Stimulated activated CD4-positive, alpha-beta T cell treated with anti-CD3 and anti-CD28 coated beads, TNF-alpha, amount 100 ng/mL, for 48 hours (primary cell): ENCODE data around the gene MYO9B.
A peak's percentile ranks its signal among the peaks of the same experiment; 100 is the strongest.
"Not testable (repeated sequence)": the region's sequence is repeated elsewhere in the genome, so short reads cannot be mapped to it uniquely, and the experiment has no call there.

ENCODE experiments used
- DNase-seq, 3 donors: peaks; one replicate each; pipeline ENCODE4 v3.0.0-alpha.2; 2020; ENCODE audit warnings: low read depth in 3 of 3

Gene MYO9B

DNA sequence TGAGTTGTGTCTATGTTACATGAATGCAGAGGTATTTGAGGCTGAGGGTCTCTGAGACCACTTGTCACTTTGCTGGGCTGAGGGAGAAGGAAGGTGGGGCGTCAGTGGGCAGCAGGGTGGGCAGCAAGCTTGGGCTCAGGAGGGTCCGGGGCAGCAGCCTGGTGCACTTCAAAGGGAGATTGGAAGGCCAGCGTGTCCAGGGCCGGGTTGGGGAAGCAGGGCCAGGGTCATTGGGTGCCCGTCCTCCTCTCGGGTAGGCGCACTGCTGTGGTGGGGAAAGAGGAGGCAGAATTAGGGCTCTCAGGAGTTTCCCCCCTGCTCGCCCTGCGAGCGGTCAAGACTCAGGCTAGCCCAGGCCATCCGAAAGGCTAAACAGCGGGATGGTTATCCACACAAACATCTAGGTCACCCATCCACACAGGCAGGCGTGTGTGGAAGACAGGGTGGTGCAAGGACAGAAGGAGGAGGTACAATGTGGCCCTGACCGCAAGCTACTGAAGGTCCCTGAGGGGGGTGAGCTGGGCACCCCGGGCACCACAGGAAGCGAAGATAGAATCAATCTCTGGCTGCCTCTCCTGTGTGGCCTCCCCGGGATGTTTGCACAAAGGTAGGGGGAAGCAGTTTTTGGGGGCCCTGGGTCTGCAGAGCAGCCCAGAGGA, 37.7 kb downstream of the MYO9B start:
- DNase-seq, result no peak

DNA sequence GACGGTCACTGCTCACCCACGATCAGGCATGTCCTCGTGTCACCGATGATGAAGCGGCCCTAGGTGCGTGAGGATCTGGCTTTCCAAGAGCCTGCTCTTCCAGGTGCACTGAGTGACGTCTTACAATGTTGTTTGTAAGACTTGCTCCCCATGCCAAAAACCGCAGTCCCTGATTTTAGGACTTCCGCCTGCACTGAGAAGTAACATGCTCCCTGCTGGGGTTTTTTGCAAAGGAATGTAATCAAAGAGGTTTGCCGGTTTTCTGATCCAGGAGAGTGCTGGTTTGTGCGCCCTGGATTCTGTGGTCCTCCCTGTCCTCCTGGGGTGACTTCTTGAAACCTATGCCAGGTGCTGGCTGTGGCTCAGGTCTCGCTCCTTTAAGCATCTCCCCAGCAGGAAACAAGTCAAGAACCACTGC, 38.8 kb downstream of the MYO9B start:
- DNase-seq, result no peak

DNA sequence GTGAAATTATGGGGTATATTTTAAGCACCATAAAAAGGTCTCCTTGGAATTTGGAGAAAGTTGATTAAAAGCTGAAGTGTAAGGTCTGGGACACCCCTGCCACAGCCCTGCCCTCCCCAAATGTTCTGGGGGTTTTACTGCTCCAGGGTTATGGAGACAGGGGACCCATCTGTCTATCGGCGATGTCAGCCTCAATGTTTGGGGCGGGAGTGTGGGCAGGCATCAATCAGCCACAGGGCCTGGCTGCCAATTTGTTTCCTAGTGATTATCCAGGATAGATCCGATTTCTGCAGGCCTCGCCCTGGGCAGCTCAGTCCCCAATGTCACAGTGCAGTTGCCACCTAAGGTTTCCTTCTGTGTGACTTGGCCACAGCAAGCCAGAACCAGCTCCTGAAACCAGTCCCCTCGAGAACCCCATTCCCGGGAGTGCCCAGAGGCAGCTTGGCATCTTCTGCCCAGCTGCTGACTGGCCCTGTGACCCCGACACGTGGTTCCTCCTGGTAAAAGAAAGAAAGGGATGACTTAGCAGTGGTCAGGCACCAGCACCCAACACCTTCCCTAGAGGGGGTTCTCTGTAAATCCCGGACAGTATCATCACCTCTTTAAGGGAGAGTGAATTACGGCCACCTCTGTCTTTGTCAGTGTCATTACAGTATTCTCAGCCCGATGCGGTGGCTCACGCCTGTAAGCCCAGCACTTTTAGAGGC, 41.6 kb downstream of the MYO9B start:
- no peak for DNase-seq

DNA sequence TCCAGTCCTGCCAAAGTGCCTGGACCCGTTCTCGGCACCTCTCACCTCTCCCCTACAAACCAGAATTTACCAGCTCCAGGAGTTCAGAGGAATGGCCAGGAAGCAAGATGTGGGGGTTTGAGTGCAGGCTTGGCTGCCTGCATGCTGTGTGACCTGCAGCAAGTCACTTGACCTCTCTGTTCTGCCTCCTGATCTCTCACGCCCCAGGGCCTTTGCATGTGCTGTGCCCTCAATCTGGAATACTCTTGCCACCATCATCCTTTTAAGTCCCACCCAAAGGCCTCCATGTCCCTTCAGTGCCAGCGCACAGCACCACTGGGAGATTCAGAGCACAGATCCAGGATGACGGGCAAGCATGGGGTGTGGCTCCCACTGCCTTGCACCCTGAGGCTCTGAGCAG, 43.4 kb downstream of the MYO9B start:
- no peak for DNase-seq

DNA sequence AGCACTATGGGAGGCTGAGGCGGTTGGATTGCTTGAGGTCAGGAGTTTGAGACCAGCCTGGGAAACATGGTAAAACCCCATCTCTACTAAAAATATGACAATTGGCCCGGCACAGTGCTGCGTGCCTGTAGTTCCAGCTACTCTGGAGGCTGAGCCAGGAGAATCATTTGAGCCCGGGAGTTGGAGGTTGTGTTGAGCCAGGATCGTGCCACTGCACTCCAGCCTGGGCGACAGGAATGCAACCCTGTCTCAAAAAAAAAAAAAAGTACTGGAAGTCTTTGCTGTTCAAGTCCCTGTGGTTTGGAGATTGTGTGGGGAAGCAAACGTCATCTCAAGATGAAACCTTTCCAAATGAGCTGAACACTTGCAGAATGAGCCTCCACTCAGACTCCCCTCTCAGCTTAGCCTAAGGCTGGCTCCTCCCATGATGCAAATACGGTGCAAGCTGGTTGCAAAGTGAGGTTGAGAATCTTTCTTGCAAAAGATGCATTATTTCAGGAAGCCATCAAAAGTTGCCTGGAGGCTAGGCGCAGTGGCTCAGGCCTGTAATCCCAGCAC, 46.2 kb downstream of the MYO9B start:
- no peak for DNase-seq

DNA sequence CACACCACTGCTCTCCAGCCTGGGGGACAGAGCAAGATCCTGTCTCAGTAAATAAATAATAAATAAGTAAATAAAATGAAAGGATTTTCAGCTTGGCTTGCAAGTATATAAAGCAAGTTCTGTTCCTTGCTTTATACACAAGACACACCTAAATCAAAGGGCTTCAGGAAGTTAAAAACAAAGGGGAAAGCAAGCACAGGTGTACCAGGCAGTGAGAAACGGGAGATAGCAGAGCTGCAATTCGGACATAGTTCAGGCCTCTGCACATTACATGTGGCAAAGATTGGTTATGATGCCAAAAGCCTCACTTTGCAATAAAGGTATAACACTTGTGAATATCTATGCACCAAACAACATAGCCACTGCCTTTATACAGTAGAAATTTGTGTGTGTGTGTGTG, 47.5 kb downstream of the MYO9B start:
- DNase-seq, result no peak

DNA sequence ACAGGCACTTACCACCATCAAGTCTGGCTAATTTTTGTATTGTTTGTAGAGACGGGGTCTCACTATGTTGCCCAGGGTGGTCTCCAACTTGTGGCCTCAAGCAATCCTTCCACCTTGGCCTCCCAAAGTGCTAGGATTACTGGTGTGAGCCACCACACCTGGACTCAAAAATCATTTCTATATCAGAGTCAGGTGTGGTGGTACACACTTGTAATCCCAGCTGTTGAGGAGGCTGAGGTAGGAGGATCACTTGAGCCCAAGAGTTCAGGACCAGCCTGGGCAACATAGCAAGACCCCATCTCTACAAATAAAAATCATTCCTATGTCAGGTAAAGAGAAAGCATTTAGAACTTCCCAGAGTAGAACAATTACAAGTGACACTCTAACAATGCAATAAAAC, 48.4 kb downstream of the MYO9B start:
- no peak for DNase-seq

DNA sequence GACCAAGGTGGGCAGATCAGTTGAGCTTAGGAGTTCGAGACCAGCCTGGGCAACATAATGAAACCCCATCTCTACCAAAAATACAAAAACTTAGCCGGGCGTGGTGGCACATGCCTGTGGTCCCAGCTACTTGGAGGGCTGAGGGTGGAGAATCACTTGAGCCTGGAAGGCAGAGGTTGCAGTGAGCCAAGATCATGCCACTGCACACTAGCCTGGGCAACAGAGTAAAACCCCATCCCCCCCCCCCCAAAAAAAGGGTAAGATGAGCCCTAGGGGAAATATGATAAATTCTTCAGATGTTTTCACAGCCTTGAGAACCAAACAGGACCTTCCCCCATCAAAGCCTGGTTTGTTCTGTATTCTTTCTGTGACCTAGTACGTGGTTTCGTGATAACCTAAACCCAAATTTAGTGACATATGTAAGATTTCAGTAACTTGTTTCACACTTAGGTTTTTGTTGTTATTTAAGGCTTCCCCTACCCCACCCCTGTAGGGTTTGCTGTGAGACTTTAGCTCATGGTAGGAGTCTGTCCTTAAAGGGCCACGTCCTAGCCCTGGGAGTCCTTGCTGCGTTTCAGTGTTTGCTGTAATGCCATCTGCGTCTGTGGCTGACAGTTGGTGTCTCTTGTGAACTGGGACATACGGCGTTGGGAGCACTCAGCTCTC, 49.6 kb downstream of the MYO9B start:
- peak in 1 of 3 donors; percentile 25 for DNase-seq

DNA sequence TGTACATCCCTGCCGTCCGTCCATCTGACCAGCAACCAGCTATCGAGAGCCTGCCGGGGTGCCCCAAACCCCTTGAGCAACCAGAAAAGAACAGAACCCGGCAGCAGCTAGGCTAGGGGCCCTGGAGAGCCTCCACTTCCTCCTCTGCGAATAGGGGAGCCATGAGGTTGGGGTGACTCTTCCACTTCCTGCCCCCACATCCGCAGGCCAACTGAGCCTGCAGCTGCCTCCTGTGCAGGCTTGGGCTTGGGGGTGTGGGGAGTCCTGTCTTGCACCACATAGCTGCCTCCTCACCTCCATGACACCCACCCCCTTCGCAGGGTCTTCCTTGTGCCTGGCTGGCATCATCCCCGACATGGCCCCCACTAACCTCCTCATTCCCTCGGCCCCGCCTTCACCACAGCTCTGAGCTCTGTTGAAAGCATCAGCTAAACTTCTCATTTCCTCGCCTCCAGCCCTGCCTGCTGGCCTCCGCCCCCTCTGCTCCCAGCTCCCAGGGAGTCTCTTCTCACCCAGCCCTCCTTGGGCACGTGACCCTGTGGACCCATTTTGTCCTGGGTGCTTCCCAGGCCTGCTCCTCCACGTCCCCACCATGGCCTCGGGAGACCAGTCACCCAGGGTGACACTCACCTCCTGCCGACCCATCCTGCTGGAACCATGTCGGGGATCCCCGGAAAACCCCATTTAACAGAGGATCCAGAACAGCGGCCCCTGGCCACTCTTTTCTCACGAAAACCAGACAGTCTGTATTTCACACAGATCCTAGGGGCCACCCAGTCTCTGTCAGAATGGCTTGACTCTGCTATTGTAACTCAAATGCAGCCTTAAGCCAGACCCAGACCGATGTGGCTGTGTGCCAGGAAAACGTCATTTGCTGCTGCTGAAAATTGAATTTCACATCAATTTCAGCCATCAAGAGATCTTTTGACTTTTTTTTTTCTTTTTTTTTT, 50.4 kb downstream of the MYO9B start:
- DNase-seq, result peak; percentile 15 to 39 (median 34)

DNA sequence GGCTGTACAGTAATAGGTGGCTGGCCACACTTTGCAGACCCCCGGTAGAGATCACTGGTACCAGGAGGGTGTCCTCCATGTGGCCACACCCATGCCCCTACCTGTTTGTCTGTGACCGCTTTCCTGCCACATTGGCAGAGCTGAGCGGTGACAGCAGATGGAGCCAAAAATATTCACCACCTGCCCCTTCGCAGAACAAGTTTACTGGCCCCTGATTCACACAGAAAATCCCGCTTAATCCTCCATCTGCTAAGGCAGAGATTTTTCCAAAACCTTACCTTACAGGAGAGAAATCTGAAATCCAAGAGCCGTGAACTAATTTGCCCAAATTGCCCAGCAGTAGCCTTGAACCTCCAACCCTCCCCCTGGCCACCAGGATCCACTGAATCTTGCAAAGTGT, 52.1 kb downstream of the MYO9B start:
- no peak for DNase-seq

DNA sequence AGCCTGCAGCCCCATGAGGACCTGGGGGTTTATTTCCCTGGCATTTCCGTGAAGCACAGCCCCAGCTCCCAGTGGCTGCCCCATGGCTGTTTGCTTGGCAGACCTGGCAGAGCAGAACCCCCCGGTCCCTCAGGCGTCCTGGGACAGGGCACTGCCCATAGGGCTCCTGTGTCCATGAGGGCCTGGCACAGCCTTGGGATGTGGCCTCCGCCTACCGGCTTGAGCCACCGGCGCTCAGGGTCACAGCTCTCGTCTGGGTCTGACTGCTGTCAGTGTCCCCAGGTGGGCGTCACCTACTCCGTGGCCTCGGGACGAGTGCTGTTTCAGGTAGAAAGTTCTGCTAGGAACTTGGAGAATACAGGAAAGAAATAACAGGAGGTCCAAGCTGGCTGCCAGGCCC, 52.8 kb downstream of the MYO9B start:
- no peak for DNase-seq

DNA sequence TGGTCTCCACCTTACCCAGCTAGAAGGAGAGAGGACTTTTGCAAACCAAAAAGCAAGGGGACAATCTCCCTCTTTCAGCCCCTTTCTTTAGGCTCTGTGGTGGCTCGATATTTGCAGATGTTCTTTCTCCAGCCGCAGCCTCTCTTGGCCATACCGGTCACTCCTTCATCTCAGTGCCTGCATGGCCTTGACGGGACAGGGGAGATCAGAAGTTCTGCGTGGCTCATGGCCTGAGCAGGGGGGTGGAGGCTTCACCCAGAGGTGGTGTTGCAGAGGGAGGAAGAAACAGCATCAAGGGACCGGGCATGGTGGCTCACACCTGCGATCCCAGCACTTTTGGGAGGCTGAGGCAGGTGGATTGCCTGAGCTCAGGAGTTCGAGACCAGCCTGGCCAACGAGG, 53.2 kb downstream of the MYO9B start:
- DNase-seq, result no peak

DNA sequence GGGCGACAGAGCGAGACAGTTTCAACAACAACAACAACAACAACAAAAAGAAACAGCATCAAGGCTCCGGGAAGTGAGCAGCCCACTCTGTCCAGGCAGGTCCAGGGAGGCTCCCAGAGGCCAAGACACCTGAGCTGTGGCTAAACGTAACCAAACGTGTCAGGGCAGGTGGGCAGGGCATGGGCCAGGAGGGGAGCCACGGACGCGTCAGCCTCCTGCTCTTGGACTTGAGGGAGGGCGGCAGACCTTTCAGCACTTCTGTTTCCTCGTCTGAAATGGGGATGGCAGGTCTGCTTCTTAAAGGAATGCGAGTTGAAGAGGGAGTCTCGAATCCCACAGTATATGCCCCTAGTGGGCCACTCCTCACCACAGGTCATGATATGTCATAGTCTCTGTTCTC, 53.8 kb downstream of the MYO9B start:
- DNase-seq, result no peak

DNA sequence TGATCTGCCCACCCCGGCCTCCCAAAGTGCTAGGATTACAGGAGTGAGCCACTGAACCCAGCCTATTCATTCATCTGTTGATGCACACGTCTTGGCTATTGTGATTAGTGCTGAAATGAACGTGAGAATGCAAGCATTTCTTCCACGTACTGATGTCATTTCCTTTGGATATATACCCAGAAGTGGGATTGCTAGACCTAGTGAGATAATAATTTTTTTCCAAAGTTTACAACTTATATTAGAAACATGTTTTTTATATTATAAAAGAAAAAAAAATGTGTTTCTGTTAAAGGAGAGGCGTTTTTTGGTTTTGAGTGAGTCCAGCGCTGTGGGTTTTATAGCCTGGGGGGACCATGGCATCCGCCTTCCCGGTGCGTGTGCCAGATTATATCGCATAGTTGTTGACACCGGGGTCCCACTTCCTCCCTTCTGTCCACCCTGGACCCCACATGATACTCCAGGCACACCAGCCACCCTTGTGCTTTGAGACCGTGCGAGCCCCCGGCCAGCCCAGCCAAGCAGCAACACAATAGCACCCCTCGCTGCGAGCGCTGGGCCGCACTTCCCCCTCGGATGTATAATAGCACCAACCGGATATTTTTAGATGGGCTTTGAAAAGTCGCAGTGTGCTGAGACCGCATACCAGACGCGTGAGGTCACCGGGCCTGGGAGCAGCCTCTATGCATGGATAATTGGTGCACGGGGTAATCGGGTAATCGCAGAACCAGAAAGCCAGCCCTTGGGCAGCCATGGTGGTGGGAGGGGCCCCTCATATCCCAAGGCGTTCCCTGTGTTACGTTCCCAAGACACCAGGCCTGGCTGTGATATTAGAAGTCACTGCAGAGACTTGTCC, 59.6 kb downstream of the MYO9B start:
- peak in 2 of 3 donors; percentile 2 to 4 for DNase-seq

DNA sequence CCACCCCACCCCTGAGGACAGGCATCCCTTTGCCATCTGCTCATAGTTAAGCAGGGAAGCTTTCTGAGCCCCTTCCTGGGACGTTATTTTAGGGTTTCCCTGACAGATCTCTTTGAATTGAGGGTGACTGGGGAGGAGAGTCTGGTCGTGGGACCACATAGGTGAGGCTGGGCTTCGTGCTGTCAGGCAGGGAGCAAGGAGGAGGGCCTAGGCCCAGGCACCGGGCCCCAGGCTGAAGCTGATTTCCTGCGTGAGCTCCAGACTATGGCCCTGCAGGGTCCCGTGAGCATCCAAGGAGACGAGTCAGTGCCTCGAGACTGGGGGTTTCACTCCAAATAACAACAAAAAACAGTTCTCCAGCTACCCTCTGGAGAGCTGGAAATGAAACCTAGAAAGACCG, 60.4 kb downstream of the MYO9B start:
- DNase-seq, result no peak

DNA sequence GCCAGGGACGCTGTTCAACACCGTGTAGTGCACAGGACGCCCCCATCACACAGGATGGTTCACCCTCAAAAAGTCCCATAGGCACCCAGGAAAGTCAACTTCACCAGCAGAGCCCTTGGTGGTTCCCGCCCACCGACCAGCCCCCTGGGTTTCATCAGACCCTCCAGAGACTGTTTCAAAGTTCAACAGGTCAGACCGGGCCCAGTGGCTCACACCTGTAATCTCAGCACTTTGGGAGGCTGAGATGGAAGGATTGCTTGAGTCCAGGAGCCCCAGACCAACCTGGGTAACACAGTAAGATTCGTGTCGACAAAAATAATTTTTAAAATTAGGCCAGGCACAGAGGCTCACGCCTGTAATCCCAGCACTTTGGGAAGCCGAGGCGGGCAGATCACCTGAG, 61.0 kb downstream of the MYO9B start:
- DNase-seq, result no peak

DNA sequence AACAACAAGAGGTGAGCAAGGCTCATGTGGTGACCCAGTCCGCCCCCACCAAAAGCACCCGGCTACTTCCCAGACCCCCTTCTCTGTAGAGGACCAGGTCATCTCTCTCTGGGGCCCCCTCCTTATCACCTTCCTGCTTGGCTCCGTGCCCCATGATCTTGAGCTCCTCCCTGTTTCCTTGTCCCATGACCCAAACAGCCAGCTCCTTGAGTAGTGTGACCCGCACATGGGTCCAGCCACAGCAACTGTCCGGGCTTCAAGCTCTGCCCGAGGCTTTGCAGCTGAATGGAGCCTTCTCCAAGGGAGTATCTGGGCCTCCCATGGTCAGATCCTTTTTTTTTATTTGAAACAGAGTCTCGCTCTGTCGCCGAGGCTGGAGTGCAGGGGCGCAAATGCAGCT, 61.8 kb downstream of the MYO9B start:
- DNase-seq, result no peak

DNA sequence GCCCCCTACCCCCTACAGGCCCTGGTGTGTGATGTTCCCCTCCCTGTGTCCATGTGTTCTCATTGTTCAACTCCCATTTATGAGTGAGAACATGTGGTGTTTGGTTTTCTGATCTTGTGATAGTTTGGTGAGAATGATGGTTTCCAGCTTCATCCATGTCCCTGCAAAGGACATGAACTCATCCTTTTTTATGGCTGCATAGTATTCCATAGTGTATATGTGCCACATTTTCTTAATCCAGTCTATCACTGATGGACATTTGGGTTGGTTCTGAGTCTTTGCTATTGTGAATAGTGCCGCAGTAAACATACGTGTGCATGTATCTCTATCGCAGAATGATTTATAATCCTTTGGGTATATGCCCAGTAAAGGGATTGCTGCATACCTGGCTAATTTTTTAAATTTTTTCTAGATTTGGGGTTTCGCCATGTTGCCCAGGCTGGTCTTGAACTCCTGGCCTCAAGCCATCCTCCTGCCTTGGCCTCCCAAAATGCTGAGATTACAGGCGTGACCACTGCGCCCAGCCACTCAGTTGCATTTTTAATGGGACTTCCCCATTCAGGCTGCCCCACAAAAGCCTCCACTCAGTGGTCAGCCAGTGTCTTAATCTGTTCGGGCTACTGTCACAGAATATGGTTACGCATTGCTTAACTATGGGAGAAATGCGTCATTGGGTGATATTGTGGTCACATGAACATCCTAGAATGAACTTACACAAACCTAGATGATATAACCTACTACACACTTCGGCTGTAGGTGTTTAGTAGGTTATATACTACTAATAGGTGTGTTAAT, 62.7 kb downstream of the MYO9B start:
- DNase-seq, result not testable (repeated sequence)

DNA sequence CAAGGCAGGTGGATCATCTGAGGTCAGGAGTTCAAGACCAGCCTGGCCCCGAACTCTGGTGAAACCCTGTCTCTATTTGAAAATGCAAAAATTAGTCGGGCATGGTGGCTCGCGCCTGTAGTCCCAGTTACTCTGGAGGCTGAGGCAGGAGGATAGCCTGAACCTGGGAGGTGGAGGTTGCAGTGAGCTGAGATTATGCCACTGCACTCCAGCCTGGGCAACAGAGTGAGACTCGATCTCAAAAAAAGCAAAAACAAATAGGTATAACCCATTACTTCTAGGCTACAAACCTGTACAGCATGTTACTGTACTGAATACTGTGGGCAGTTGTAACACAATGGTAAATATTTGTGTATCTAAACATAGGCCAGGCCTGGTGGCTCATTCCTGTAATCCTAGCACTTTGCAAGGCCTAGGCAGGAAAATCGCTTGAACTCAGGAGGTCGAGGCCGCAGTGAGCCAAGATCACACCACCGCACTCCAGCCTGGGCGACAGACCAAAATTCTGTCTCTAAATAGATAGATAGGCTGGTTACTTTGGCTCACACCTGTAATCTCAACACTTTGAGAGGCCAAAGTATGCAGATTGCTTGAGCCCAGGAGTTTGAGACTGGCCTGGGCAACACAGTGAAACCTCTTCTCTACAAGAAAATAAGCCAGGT, 63.5 kb downstream of the MYO9B start:
- no peak for DNase-seq
